ENCODE results near the gene SENP6.
"Not testable (repeated sequence)": the region's sequence is repeated elsewhere in the genome, so short reads cannot be mapped to it uniquely, and the experiment has no call there.

Gene SENP6

DNA sequence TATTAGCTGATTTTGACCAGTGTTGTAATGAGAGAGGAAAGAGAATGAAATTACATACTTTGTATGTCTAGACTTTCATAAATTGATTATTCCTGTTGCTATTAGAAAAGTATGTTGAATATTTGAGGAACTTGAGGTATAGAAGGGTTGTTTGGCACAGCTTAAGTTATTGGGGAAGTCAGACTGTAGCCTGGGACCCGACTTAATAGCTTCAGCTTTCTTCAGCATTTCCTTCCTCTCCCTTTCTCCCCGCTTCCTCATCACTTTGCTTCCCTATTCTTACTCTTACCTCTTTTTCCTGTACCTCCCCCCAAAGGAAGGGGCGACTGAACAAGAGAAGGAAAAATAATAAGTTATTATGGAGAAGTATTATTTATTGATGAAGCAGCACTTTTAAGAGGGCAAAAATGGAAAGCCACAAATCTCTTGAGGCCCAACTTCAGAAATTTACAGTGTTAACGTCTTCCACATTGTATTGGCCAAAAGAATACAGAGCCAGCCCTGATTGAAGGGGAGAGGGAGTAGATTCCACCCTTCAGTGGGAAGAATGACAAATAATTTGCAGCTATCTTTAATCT is 7.4 kb downstream of the SENP6 start:
- DNase-seq: no peak

GRCh38 chr6:75609639-75610590 is 8.2 kb downstream of the SENP6 start:
- no peak for DNase-seq

DNA sequence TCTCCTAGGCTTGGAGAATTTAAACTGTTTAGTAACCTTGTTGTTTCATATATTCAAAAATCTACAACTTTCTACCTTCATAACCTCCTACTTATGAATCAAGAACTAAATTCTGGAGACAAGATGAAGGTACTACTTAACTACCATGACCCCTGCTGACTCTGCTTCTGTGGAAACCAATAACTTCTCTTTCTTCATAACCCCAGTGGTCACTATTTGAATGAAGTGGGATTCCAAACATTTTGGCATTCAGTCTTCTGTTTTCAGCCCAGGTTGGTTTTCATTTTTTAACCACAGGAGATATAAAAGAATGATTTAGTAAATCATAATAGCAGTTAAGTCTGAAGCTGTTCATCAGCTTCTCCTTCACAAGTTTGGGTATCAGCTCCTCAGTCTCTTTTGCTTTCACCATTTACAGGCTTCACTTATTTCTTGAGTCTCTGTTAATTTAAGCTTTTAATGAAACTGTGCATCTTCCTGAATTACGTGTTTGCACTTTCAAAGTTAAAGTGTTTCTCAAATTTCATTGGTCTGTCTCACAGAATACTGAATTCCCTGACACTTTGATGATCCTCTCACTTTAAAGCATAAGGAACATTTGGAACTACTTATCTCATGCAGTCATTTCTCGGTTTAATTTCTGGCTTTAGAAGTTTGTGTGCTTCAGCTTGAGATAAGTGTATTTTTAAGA is 9.5 kb downstream of the SENP6 start:
- no peak for DNase-seq

DNA sequence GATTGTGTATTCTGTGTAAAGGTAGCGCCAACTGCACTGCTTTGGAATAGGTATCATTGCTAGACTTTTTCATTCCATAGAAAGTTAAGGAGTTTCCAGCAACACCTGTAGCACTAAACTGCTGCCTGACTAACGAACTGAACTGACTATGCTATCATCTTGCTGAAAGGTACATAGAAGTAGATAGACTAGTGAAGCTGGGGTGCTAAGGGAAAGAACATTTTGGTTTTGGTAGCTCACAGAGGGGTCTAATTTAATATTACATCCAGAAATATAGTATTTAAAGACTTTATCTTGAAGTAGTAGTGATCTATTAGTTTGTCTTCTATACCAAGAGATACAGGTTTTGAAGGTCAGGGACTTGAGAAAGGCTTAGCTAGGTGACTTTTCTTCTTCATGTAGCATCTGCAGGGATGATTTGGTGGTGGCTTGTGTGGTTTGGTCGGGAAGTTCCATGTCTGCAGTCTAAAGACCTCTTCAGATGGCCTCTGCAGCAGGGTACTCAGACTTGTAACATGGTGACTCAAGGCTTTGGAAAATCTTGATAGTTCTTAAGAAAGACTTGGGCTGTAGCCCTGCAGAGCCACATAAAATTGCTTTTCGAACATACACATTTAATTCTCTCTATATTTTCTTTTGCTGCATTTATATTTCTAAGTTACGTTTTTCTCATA is 10.2 kb downstream of the SENP6 start:
- peak; percentile 64 for DNase-seq

DNA sequence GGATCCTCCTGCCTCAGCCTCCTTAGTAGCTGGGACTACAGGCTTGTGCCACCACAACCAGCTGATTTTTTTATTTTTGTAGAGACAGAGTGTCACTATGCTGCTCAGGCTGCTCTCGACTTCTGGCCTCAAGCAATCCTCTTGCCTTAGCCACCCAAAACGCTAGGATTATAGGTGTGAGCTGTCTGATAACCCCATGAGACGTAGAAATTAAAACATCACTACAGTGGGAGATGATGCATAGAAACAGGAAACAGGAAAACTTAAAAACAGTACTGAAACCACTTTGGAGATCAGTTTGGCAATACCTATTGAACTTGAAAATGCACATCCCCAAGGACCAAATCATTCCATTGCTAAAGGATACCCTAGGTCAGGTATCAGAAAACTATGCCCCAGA is 10.8 kb downstream of the SENP6 start:
- DNase-seq: no peak

DNA sequence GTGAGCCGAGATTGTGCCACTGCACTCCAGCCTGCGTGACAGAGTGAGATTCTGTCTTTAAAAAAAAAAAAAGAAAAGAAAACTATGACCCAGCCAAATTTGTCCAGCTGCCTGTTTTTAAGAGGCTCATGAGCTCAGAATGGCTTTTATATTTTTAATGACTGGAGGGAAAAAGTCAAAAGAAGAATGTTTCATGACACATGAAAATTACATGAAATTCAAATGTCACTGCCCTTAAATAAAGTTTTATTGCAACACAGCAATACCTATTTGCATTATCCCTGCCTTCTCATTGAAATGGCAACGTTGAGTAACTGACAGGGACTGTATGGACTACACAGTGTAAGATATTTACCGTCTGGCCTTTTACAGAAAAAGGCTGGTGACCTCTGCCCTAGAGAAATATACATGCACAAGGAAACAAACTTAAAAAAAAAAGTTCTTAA is 11.4 kb downstream of the SENP6 start:
- no peak for DNase-seq

DNA sequence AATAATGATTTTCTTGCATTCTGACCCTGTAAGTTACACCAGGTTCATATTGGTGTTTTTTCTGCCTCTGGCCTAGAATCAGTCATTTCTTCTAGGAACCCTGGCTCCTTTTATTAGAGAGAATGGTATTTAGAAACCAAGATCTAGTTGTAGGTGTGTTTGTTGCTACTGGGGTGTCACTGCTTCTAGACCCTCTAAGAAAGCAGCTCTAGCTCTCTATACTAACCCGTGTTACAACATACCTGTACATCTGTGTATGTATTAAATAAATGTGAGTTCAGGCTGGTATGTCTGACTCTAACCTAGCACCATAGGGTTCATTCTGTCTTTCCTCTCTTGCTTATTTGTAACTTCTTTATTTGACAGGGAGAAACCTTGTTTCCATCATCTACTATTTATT is 16.8 kb downstream of the SENP6 start:
- DNase-seq: no peak

DNA sequence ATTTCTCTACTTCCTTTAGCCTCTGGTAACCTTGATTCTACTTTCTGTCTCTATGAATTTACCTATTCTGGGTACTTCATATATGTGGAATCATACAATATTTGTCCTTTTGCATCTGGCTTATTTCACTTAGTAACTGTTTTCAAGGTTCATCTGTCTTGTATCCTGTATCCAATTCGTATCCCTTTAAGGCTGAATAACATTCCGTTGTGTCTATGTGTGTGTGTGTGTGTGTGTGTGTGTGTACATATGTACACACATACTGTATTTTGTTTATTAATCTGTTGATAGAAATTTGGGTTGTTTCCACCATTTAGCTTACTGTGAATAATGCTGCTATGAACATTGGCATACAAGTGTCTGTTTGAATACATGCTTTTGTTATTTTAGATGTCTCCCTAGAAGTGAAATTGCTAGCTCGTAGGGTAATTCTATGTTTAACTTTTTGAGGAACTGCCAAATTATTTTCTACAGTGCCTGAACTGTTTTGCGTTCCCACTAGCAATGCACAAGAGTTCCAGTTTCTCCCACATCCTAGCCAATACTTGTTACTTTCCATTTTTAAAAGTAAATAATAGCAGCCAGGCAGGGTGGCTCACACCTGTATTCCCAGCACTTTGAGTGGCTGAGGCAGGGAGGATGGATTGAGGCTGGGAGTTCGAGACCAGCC is 17.7 kb downstream of the SENP6 start:
- no peak for DNase-seq

GRCh38 chr6:75620381-75621304 is 19.0 kb downstream of the SENP6 start:
- DNase-seq: no peak

- DNase-seq: no peak
Measured at GRCh38 chr6:75621846-75622245, 20.2 kb downstream of the SENP6 start.

- DNase-seq: no peak
Measured at GRCh38 chr6:75623491-75623890, 21.8 kb downstream of the SENP6 start.

DNA sequence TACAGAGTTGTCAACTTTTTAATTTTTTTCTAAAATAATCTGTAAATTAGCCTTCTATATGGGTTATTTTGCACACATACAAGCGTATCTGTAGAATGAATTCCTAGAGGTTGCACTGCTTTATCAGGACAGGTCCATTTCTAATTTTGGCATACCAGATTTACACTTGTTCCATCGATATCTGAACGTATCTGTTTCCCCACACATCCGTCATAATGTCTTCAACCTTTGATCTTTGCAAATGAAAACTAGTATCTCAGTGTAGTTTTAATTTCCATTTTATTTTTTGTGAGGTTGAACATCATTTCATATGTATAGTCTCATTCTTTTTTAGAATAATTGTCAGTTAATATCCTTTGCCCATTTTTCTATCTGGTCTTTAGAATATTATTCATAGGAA is 22.7 kb downstream of the SENP6 start:
- no peak for DNase-seq

- no peak for DNase-seq
Measured at GRCh38 chr6:75624988-75625387, 23.3 kb downstream of the SENP6 start.

GRCh38 chr6:75626561-75626960 is 24.9 kb downstream of the SENP6 start:
- no peak for DNase-seq

- not testable (repeated sequence) for DNase-seq
Measured at GRCh38 chr6:75627708-75628107, 26.0 kb downstream of the SENP6 start.

DNA sequence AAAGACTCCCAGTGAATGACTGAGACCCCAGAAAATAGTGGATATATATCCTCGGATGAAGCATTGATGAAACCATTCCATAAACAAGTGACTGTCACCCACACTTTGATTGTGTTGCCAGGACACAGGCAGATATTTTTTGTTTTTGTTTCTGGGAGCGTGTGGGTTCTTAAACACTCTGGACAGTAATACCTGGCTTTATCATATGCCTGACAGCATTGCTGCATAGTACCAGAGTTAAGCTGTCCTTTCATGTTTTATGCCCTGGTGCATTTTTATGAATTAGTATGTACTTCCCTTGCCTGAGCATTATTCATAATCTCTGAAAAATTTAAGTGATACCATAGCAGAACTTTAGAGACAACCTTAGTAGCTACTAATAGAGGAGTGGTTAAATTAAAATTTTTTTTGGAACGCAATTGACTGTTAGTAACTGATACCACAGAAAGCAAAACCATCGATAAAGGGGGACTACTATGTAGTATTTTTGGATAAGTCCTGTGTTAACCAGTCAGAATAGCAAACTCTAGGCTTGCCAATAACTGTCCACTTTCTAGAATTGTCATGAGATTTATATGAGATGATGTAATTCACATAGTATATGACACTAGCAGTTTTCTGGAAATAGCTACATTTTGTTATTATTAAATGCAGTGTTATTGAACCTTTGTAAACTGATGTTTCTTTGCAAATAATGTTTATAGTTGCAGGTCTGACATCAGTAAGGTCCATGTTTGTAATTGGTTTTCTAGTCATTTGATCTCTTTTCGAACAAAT is 30.4 kb downstream of the SENP6 start:
- DNase-seq: no peak

- DNase-seq: no peak
Measured at GRCh38 chr6:75633045-75633444, 31.4 kb downstream of the SENP6 start.

- no peak for DNase-seq
Measured at GRCh38 chr6:75642311-75642710, 40.6 kb downstream of the SENP6 start.

- DNase-seq: no peak
Measured at GRCh38 chr6:75643173-75643572, 41.5 kb downstream of the SENP6 start.

GRCh38 chr6:75656479-75656878 is 54.8 kb downstream of the SENP6 start:
- no peak for DNase-seq

DNA sequence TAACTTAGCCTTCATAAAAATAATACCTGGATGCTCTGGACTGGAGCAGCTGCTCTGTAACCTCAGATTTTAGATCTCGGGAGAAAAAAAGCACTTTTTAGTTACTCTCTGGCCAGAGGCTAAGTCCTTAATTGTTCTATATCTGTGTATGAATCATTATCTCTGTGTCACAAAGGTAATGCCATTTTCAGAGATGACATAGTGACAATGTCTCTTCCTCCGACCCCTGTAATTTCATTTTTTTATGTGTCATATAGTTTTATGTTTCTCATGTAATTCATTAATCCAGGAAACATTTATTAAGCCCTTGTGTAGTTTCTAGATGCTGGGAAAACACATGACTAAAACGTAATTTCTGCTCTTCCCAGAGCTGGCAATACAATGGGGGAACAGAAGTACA is 55.6 kb downstream of the SENP6 start:
- no peak for DNase-seq

Measured in activated CD4-positive, alpha-beta T cell treated with anti-CD3 and anti-CD28 coated beads for 48 hours (primary cell).